SH-SY5Y (cell line): ENCODE measurements around the gene CYB561A3.

ENCODE experiments used
- GATA2 ChIP-seq: IDR thresholded peaks from 2 replicates; pipeline ENCODE4 v1.6.1; 2011; ENCODE audit warnings: mild to moderate bottlenecking, low read depth, low read length
- GATA3 ChIP-seq: IDR thresholded peaks from 2 replicates; pipeline ENCODE4 v1.6.1; 2011; ENCODE audit warnings: low read depth, mild to moderate bottlenecking, low read length, moderate library complexity

- TF ChIP-seq GATA2 (no peak), GATA3 (no peak)
Measured at GRCh38 chr11:61309739-61310138, 51.9 kb downstream of the CYB561A3 start.
